H1 (cell line): ENCODE data around the gene CTSS. TPM values are rescaled to one million over a fixed set of nuclear protein-coding genes. Genes with fewer than 3 reads are reported as not detected.

Experiments
- CTCF ChIA-PET: fragments of 300-600 bp; sonication (Branson Sonifier 250); formaldehyde crosslinking; loops from one replicate; lab custom pipeline; 2021; ENCODE audit not compliant: partially characterized antibody; lab: Charles Lee
- POLR2A ChIA-PET: fragments of 300-600 bp; sonication (Branson Sonifier 250); formaldehyde crosslinking; loops from one replicate; lab custom pipeline; 2021; ENCODE audit warnings: inconsistent platforms; ENCODE audit not compliant: partially characterized antibody; lab: Charles Lee
- DNase-seq, 2 experiments: peaks; one replicate each; pipeline versions ENCODE4 v3.0.0 to v3.0.0-alpha.2; 2010 to 2022; ENCODE audit warnings: low spot score in 2 of 2, low read depth in 1 of 2, mixed read lengths in 1 of 2
- FAIRE-seq: peaks from 2 replicates; lab custom pipeline; 2011; peaks lifted over from hg19 to GRCh38; lab: Jason Lieb, UNC
- H2AFZ ChIP-seq: 2 replicates; pipeline ENCODE4 v1.8.1; 2012; ENCODE audit warnings: low read length, inconsistent platforms
- H2AK5ac ChIP-seq: 2 replicates; pipeline ENCODE4 v1.6.1; 2013; ENCODE audit warnings: low read depth, low read length
- H2BK120ac ChIP-seq: replicated peaks from 2 replicates; pipeline ENCODE3; 2013; ENCODE audit warnings: low read depth, low read length, inconsistent platforms
- H2BK12ac ChIP-seq: 2 replicates; pipeline ENCODE4 v1.6.1; 2013; ENCODE audit warnings: low read depth, low read length
- H2BK15ac ChIP-seq: 2 replicates; pipeline ENCODE4 v1.6.1; 2013; ENCODE audit warnings: low read length
- H2BK20ac ChIP-seq: 2 replicates; pipeline ENCODE4 v1.6.1; 2013; ENCODE audit warnings: low read length
- H2BK5ac ChIP-seq: 2 replicates; pipeline ENCODE4 v1.6.1; 2013; ENCODE audit warnings: low read depth, low read length
- H3K14ac ChIP-seq: 2 replicates; pipeline ENCODE4 v1.6.1; 2013; ENCODE audit warnings: inconsistent platforms; ENCODE audit not compliant: insufficient read length
- H3K18ac ChIP-seq: 2 replicates; pipeline ENCODE4 v1.6.1; 2013; ENCODE audit warnings: low read length; ENCODE audit errors: extremely low read depth
- H3K23ac ChIP-seq: 2 replicates; pipeline ENCODE4 v1.6.1; 2013; ENCODE audit warnings: inconsistent platforms; ENCODE audit not compliant: insufficient read length
- H3K23me2 ChIP-seq: 2 replicates; pipeline ENCODE4 v1.6.1; 2013; ENCODE audit warnings: low read depth, low read length
- H3K27ac ChIP-seq: 2 replicates; pipeline ENCODE4 v1.6.1; 2011; ENCODE audit warnings: low read depth, low read length, inconsistent platforms
- H3K27me3 ChIP-seq, 4 experiments: replicated peaks in 1 of 4; 1 replicate in 1 of 4; 2 replicates in 3 of 4; pipeline versions ENCODE4 v1.6.1 to v1.8.1; 2011 to 2013; ENCODE audit warnings: low read length in 3 of 4, mild to moderate bottlenecking in 3 of 4, inconsistent platforms in 2 of 4, mixed read lengths in 2 of 4, moderate library complexity in 1 of 4; ENCODE audit not compliant: control insufficient read depth in 3 of 4, insufficient read depth in 3 of 4; ENCODE audit errors: extremely low read depth in 1 of 4
- H3K36me3 ChIP-seq, 4 experiments: 2 replicates each; pipeline versions ENCODE4 v1.6.1 to v1.8.1; 2011 to 2013; ENCODE audit warnings: mild to moderate bottlenecking in 4 of 4, low read length in 3 of 4, moderate library complexity in 2 of 4, control low read depth in 1 of 4, inconsistent platforms in 1 of 4; ENCODE audit not compliant: insufficient read depth in 4 of 4, control insufficient read depth in 2 of 4
- H3K4ac ChIP-seq: replicated peaks from 2 replicates; pipeline ENCODE3; 2013; ENCODE audit warnings: low read length, low read depth, mixed read lengths, inconsistent platforms; ENCODE audit not compliant: insufficient read length
- H3K4me1 ChIP-seq, 4 experiments: replicated peaks in 1 of 4; 1 replicate in 1 of 4; 2 replicates in 3 of 4; pipeline versions ENCODE4 v1.6.1 to v1.8.1; 2011 to 2013; ENCODE audit warnings: low read length in 3 of 4, inconsistent platforms in 2 of 4, mixed read lengths in 1 of 4; ENCODE audit not compliant: insufficient read depth in 4 of 4, control insufficient read depth in 3 of 4
- H3K4me2 ChIP-seq, 2 experiments: 2 replicates each; pipeline versions ENCODE4 v1.6.1 to v1.8.1; 2011 to 2013; ENCODE audit warnings: low read depth in 2 of 2, low read length in 2 of 2, control low read depth in 1 of 2, inconsistent platforms in 1 of 2, mild to moderate bottlenecking in 1 of 2; ENCODE audit not compliant: insufficient read depth in 1 of 2
- H3K4me3 ChIP-seq, 4 experiments: fragments of 200-600, 300-600 bp in 1 of 4; sonication (generic), shearing (Covaris generic), sonication (Bioruptor Twin) in 1 of 4; 2 replicates each; pipeline versions ENCODE4 v1.5.1 to v1.8.1; 2011 to 2016; ENCODE audit warnings: low read length in 4 of 4, low read depth in 3 of 4, control low read depth in 2 of 4, inconsistent platforms in 2 of 4, mild to moderate bottlenecking in 2 of 4, mixed read lengths in 1 of 4, moderate library complexity in 1 of 4; ENCODE audit not compliant: insufficient read depth in 2 of 4; ENCODE audit errors: extremely low read depth in 1 of 4
- H3K56ac ChIP-seq: replicated peaks from 2 replicates; pipeline ENCODE3; 2013; ENCODE audit warnings: low read depth, mild to moderate bottlenecking, mixed read lengths, low read length, inconsistent platforms; ENCODE audit not compliant: insufficient read length
- H3K79me1 ChIP-seq: 2 replicates; pipeline ENCODE4 v1.6.1; 2013; ENCODE audit warnings: low read depth, low read length, control low read depth
- H3K79me2 ChIP-seq, 2 experiments: 2 replicates each; pipeline versions ENCODE4 v1.6.1 to v1.8.1; 2012 to 2013; ENCODE audit warnings: low read length in 2 of 2, mild to moderate bottlenecking in 2 of 2, inconsistent platforms in 1 of 2; ENCODE audit not compliant: insufficient read depth in 2 of 2, control insufficient read depth in 1 of 2
- H3K9ac ChIP-seq, 4 experiments: replicated peaks in 1 of 4; 1 replicate in 1 of 4; 2 replicates in 3 of 4; pipeline versions ENCODE4 v1.6.1 to v1.8.1; 2011 to 2013; ENCODE audit warnings: low read depth in 3 of 4, low read length in 3 of 4, control low read depth in 2 of 4, mild to moderate bottlenecking in 2 of 4, moderate library complexity in 2 of 4, inconsistent platforms in 1 of 4; ENCODE audit errors: extremely low read depth in 1 of 4
- H3K9me3 ChIP-seq, 2 experiments: 2 replicates each; pipeline versions ENCODE4 v1.6.1 to v1.8.1; 2012 to 2013; ENCODE audit warnings: mild to moderate bottlenecking in 2 of 2, moderate library complexity in 2 of 2, control low read depth in 1 of 2, inconsistent platforms in 1 of 2, low read depth in 1 of 2, low read length in 1 of 2, mixed read lengths in 1 of 2; ENCODE audit not compliant: insufficient read depth in 2 of 2
- H4K20me1 ChIP-seq, 2 experiments: replicated peaks in 1 of 2; 2 replicates each; pipeline versions ENCODE3 to v1.8.1; 2011 to 2013; ENCODE audit warnings: inconsistent platforms in 2 of 2, low read length in 2 of 2, mild to moderate bottlenecking in 1 of 2; ENCODE audit not compliant: insufficient read depth in 2 of 2, control insufficient read depth in 1 of 2
- H4K5ac ChIP-seq: 2 replicates; pipeline ENCODE4 v1.6.1; 2013; ENCODE audit warnings: low read length, low read depth, mixed read lengths, inconsistent platforms; ENCODE audit not compliant: insufficient read length
- H4K8ac ChIP-seq: 2 replicates; pipeline ENCODE4 v1.8.0; 2013; ENCODE audit warnings: mild to moderate bottlenecking, moderate library complexity, low read length, inconsistent platforms; ENCODE audit not compliant: insufficient read depth; ENCODE audit errors: extremely low read depth
- H4K91ac ChIP-seq: replicated peaks from 2 replicates; pipeline ENCODE3; 2013; ENCODE audit warnings: low read length, mixed read lengths, inconsistent platforms; ENCODE audit not compliant: insufficient read length
- CBX8 ChIP-seq: fragments of 300-800, 300-1000 bp; sonication (generic); IDR thresholded peaks from 2 replicates; pipeline ENCODE4 v1.7.1; 2016; ENCODE audit warnings: low read depth, low read length, borderline replicate concordance
- CEBPB ChIP-seq: IDR thresholded peaks from 2 replicates; pipeline ENCODE4 v1.6.1; 2012; ENCODE audit warnings: low read depth, low read length
- GABPA ChIP-seq: IDR thresholded peaks from 2 replicates; pipeline ENCODE4 v1.6.1; 2011; ENCODE audit warnings: mild to moderate bottlenecking, low read length, moderate library complexity, borderline replicate concordance; ENCODE audit not compliant: insufficient read depth
- JUN ChIP-seq: IDR thresholded peaks from 2 replicates; pipeline ENCODE4 v1.6.1; 2011; ENCODE audit warnings: low read depth, mild to moderate bottlenecking, improper control_type of control experiment, low read length
- SP1 ChIP-seq: IDR thresholded peaks from 2 replicates; pipeline ENCODE4 v1.6.1; 2011; ENCODE audit warnings: low read depth, low read length
- SP4 ChIP-seq: IDR thresholded peaks from 2 replicates; pipeline ENCODE4 v1.6.1; 2012; ENCODE audit warnings: low read length, inconsistent platforms
- TBP ChIP-seq: IDR thresholded peaks from 2 replicates; pipeline ENCODE4 v1.6.1; 2011; ENCODE audit warnings: low read depth, low read length, improper control_type of control experiment
- TEAD4 ChIP-seq: IDR thresholded peaks from 2 replicates; pipeline ENCODE4 v1.6.1; 2012; ENCODE audit warnings: low read depth, low read length, inconsistent platforms, mixed read lengths
- WGBS, 2 experiments: shearing (Covaris generic) in 1 of 2; methylation state at CpG; one replicate each; pipeline versions ENCODE4 v1.1.6 to v1.1.7; 2013 to 2015; ENCODE audit warnings: low lambda C conversion rate in 2 of 2, mixed read lengths in 2 of 2, inconsistent platforms in 1 of 2, low coverage in 1 of 2, missing lambda C conversion rate in 1 of 2; ENCODE audit not compliant: insufficient replicate concordance in 2 of 2, insufficient coverage in 1 of 2, insufficient read length in 1 of 2; ENCODE audit errors: extremely low coverage in 1 of 2, missing lambda C conversion rate in 1 of 2; 5-methylcytosine and 5-hydroxymethylcytosine counted together
- polyA plus RNA-seq, 7 experiments: library from polyadenylated mRNA; depleted of rRNA in 3 of 7; stranded (reverse) in 5 of 7; unstranded in 2 of 7; fragments of >200 nt in 5 of 7; fragments of 200-250 nt in 2 of 7; gene quantifications; 1 replicate in 5 of 7; 2 replicates in 1 of 7; 4 replicates in 1 of 7; pipeline versions ENCODE4 v1.2.1 to v1.2.3, GENCODE V29; 2011 to 2013; ENCODE audit warnings: missing spikeins in 2 of 7, mixed read lengths in 2 of 7
- total RNA-seq: library from RNA; stranded (reverse); fragmentation: NEBNext Ultra II Directional; extraction: Animal tissue kit (Norgen Biotek cat#: 25700); gene quantifications from 2 replicates; pipeline ENCODE4 v1.2.1, GENCODE V29; 2021
- TF ChIP-seq, protein P1 (sequence below): IDR thresholded peaks from 2 replicates; pipeline ENCODE4 v1.6.1; 2011; ENCODE audit warnings: low read length, improper control_type of control experiment
- TF ChIP-seq, protein P2 (sequence below): IDR thresholded peaks from 2 replicates; pipeline ENCODE4 v1.6.1; 2011; ENCODE audit warnings: low read depth, mild to moderate bottlenecking, low read length; ENCODE audit not compliant: insufficient read depth

The CTSS gene
- total and polyA plus RNA-seq, 2 of the 8 experiments (the other 6 are each of a cell fraction or from before 2014, with no cell fraction given) = not detected

DNA sequence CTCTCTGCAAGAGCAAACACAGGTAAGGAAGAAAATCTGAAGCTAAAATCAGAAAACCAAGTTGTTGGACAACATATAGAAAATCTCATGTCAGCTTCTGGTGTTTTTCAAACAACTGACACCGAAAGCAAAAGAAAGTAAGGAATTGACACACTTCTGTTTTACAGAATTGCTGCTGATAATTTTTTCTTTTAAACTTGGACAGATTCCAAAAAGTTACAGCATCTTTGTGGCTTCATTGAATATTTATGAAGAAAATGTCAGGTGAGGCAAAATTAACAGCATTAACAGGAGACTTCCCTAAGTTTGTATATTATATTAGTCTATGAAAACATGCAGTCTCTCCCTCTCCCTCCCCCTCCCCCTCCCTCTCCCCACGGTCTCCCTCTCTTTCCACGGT is 14.9 kb upstream of the CTSS start:
- no peaks in the 10 kb centered on the region for H3K27me3 ChIP-seq
- CTCF ChIA-PET = no interaction called here
- no peaks in the 10 kb centered on the region for H3K79me1 ChIP-seq
- H3K4ac ChIP-seq = no peak overlapping the region
- no peak overlapping the region for H3K4me3 ChIP-seq
- peaks cover 0 to 6% of the 10 kb centered on the region in 2 experiments; a peak in 2 of 4 replicates for H3K9me3 ChIP-seq
- no peak overlapping the region for H4K5ac ChIP-seq
- H3K9ac ChIP-seq = no peak overlapping the region
- no peak overlapping the region for H2BK5ac ChIP-seq
- H2AFZ ChIP-seq = no peak overlapping the region
- no peak overlapping the region for H2BK15ac ChIP-seq
- POLR2A ChIA-PET = no interaction called here
- TF ChIP-seq CEBPB = no peak
- TF ChIP-seq SP1 = no peak
- TF ChIP-seq, protein P1, sequence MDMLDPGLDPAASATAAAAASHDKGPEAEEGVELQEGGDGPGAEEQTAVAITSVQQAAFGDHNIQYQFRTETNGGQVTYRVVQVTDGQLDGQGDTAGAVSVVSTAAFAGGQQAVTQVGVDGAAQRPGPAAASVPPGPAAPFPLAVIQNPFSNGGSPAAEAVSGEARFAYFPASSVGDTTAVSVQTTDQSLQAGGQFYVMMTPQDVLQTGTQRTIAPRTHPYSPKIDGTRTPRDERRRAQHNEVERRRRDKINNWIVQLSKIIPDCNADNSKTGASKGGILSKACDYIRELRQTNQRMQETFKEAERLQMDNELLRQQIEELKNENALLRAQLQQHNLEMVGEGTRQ = no peak
- TF ChIP-seq TEAD4 = no peak
- no peak for TF ChIP-seq JUN
- TF ChIP-seq TBP = no peak
- TF ChIP-seq, protein P2, sequence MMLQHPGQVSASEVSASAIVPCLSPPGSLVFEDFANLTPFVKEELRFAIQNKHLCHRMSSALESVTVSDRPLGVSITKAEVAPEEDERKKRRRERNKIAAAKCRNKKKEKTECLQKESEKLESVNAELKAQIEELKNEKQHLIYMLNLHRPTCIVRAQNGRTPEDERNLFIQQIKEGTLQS = no peak
- no peak for TF ChIP-seq CBX8
- TF ChIP-seq GABPA = no peak
- TF ChIP-seq SP4 = no peak
- no peak overlapping the region for H3K56ac ChIP-seq
- H3K79me2 ChIP-seq = no peaks in the 10 kb centered on the region
- WGBS, 2 experiments = 95% methylated on average over 1 of the region's 3 CpGs; no CpG with 5 or more reads in 1 of the 2 experiments
- H4K8ac ChIP-seq = no peak overlapping the region
- no peak overlapping the region for H3K27ac ChIP-seq
- H3K14ac ChIP-seq = no peak overlapping the region
- H2BK20ac ChIP-seq = no peak overlapping the region
- FAIRE-seq = no peak
- no peaks in the 10 kb centered on the region for H4K20me1 ChIP-seq
- no peak overlapping the region for H4K91ac ChIP-seq
- H2AK5ac ChIP-seq = no peak overlapping the region
- DNase-seq = no peak
- H3K4me1 ChIP-seq = no peaks in the 10 kb centered on the region
- no peak overlapping the region for H3K18ac ChIP-seq
- no peaks in the 10 kb centered on the region for H3K36me3 ChIP-seq
- H3K23me2 ChIP-seq = no peaks in the 10 kb centered on the region
- H3K23ac ChIP-seq = no peak overlapping the region
- no peak overlapping the region for H2BK12ac ChIP-seq
- H3K4me2 ChIP-seq = no peak overlapping the region
- no peak overlapping the region for H2BK120ac ChIP-seq
